ENCODE data around the gene CROCC2.

GRCh38 chr2:241014764-241015163, 108.6 kb downstream of the CROCC2 start:
- TF ChIP-seq CTCF (IDR thresholded peaks at IDR 0.05) (no peak), POLR2A (IDR thresholded peaks at IDR 0.05) (no peak)
